GM12878 (cell line): ENCODE results near the gene TBCE. TPM values are rescaled to one million over a fixed set of nuclear protein-coding genes. Genes with fewer than 3 reads are reported as not detected.

Experiments used
- ATAC-seq: fragments of 200-7000 bp; cut with Tn5 transposase; 3 replicates; pipeline ENCODE4 v1.9.1; 2020; ENCODE audit warnings: mild to moderate bottlenecking, moderate library complexity
- BruUV-seq: library from RNA; stranded (reverse); fragments of 400-500 nt; replicated peaks from 2 replicates; lab custom pipeline; 2021; lab: Mats Ljungman, UMichigan
- CTCF ChIA-PET: fragments of 300-600 bp; sonication (Branson Sonifier 250); formaldehyde crosslinking; extraction: SDS; loops from one replicate; lab custom pipeline; 2021; ENCODE audit warnings: inconsistent platforms; lab: Yijun Ruan, JAX
- POLR2A ChIA-PET: fragments of 350-600 bp; formaldehyde crosslinking; extraction: SDS; loops from one replicate; lab custom pipeline; 2021; ENCODE audit warnings: inconsistent platforms; lab: Charles Lee
- RAD21 ChIA-PET: fragments of 300-600 bp; sonication (Branson Sonifier 250); formaldehyde crosslinking; loops from one replicate; lab custom pipeline; 2023; ENCODE audit warnings: antibody characterized with exemption; ENCODE audit not compliant: unreplicated experiment; lab: Charles Lee
- SMC1A ChIA-PET: fragments of 300-600 bp; sonication (Branson Sonifier 250); formaldehyde crosslinking; loops from one replicate; lab custom pipeline; 2023; ENCODE audit not compliant: unreplicated experiment, uncharacterized antibody; lab: Charles Lee
- DNase-seq: peaks from one replicate; pipeline ENCODE4 v3.0.0-alpha.2; 2011; ENCODE audit warnings: low read depth, low spot score
- FAIRE-seq: peaks from 3 replicates; lab custom pipeline; 2011; peaks lifted over from hg19 to GRCh38; lab: Jason Lieb, UNC
- H2AFZ ChIP-seq: 2 replicates; pipeline ENCODE4 v1.6.0; 2011; ENCODE audit warnings: low read depth, low read length, control low read depth; ENCODE audit not compliant: control insufficient read depth
- H3K27ac ChIP-seq: 2 replicates; pipeline ENCODE4 v1.5.1; 2011; ENCODE audit warnings: control low read depth; ENCODE audit not compliant: control insufficient read depth, insufficient read depth
- H3K27me3 ChIP-seq, 2 experiments: replicated peaks in 1 of 2; 2 replicates each; pipeline versions ENCODE4 v1.6.0 to v1.6.1; 2011; ENCODE audit warnings: low read length in 1 of 2; ENCODE audit not compliant: control insufficient read depth in 2 of 2, insufficient read depth in 2 of 2
- H3K36me3 ChIP-seq, 2 experiments: 2 replicates each; pipeline ENCODE4 v1.5.1; 2011; ENCODE audit warnings: low read length in 1 of 2; ENCODE audit not compliant: control insufficient read depth in 2 of 2, insufficient read depth in 2 of 2
- H3K4me1 ChIP-seq: 2 replicates; pipeline ENCODE4 v1.6.1; 2011; ENCODE audit warnings: mild to moderate bottlenecking, low read length, moderate library complexity, mixed read lengths; ENCODE audit not compliant: control insufficient read depth, insufficient read depth
- H3K4me2 ChIP-seq: 2 replicates; pipeline ENCODE4 v1.6.0; 2011; ENCODE audit warnings: control low read depth; ENCODE audit not compliant: control insufficient read depth, insufficient read depth
- H3K4me3 ChIP-seq: fragments of 200-600 bp; sonication (generic); 2 replicates; pipeline ENCODE4 v1.5.1; 2016
- H3K79me2 ChIP-seq: 2 replicates; pipeline ENCODE4 v1.6.0; 2011; ENCODE audit warnings: low read length; ENCODE audit not compliant: control insufficient read depth, insufficient read depth
- H3K9ac ChIP-seq: 2 replicates; pipeline ENCODE4 v1.8.0; 2011; ENCODE audit warnings: low read length, control low read depth, mixed read lengths; ENCODE audit not compliant: control insufficient read depth, insufficient read depth
- H3K9me3 ChIP-seq: replicated peaks from 3 replicates; pipeline ENCODE4 v1.5.1; 2011; ENCODE audit warnings: mild to moderate bottlenecking, low read length; ENCODE audit not compliant: control insufficient read depth, insufficient read depth
- H4K20me1 ChIP-seq: 2 replicates; pipeline ENCODE4 v1.6.0; 2011; ENCODE audit not compliant: control insufficient read depth, insufficient read depth
- ATF2 ChIP-seq: IDR thresholded peaks from 2 replicates; pipeline ENCODE4 v1.6.1; 2012; ENCODE audit warnings: low read length, inconsistent platforms
- BCL3 ChIP-seq: IDR thresholded peaks from 2 replicates; pipeline ENCODE4 v1.6.1; 2011; ENCODE audit warnings: borderline replicate concordance, low read depth, mild to moderate bottlenecking, moderate library complexity, low read length; ENCODE audit not compliant: insufficient read depth, poor library complexity, severe bottlenecking
- CREB1 ChIP-seq: IDR thresholded peaks from 2 replicates; pipeline ENCODE4 v1.6.1; 2012; ENCODE audit warnings: low read depth, mild to moderate bottlenecking, inconsistent platforms
- MAX ChIP-seq: IDR thresholded peaks from 2 replicates; pipeline ENCODE4 v1.6.1; 2012; ENCODE audit warnings: low read depth, low read length, improper control_type of control experiment
- MYB ChIP-seq: fragments of 150-350 bp; IDR thresholded peaks from 2 replicates; pipeline ENCODE4 v1.6.1; 2014; ENCODE audit warnings: mild to moderate bottlenecking, low read depth, low read length, borderline replicate concordance
- RELA ChIP-seq: fragments of 450-650 bp; IDR thresholded peaks from 2 replicates; pipeline ENCODE4 v1.8.0; 2014; ENCODE audit warnings: borderline replicate concordance; ENCODE audit not compliant: partially characterized antibody
- RUNX3 ChIP-seq: IDR thresholded peaks from 2 replicates; pipeline ENCODE4 v1.6.1; 2012; ENCODE audit warnings: low read length, inconsistent platforms
- SPI1 ChIP-seq: IDR thresholded peaks from 2 replicates; pipeline ENCODE4 v1.6.1; 2011; ENCODE audit warnings: low read depth, mild to moderate bottlenecking, low read length, moderate library complexity, borderline replicate concordance; ENCODE audit not compliant: insufficient read depth
- ZNF622 ChIP-seq: fragments of 450-650 bp; IDR thresholded peaks from 2 replicates; pipeline ENCODE4 v1.6.1; 2017; ENCODE audit warnings: mild to moderate bottlenecking, inconsistent platforms
- WGBS: methylation state at CpG from one replicate; pipeline ENCODE4 v1.1.6; 2016; ENCODE audit warnings: low lambda C conversion rate; ENCODE audit not compliant: insufficient replicate concordance, insufficient coverage; ENCODE audit errors: missing lambda C conversion rate; 5-methylcytosine and 5-hydroxymethylcytosine counted together
- in situ Hi-C: fragments of 300-500 bp; cut with MboI; formaldehyde crosslinking; loops from 9 replicates; pipeline ENCODE4 v1.14.3; 2018; ENCODE audit warnings: mixed read lengths
- intact Hi-C: fragments of 100-400 bp; cut with micrococcal nuclease; formaldehyde crosslinking; loops from one replicate; pipeline ENCODE4 v1.14.2; 2022; ENCODE audit not compliant: unreplicated experiment
- polyA plus RNA-seq, 11 experiments: library from polyadenylated mRNA; depleted of rRNA in 4 of 11; unstranded in 6 of 11; stranded (reverse) in 5 of 11; fragments of >200 nt; fragmentation: Nextera tagmentation in 4 of 11; fragmentation: Illumina TruSeq in 1 of 11; extraction: Ambion mirVana in 4 of 11; extraction: Trizol in 1 of 11; gene quantifications; 1 replicate in 1 of 11; 2 replicates in 10 of 11; pipeline versions ENCODE4 v1.2.1 to v1.2.3, GENCODE V29; 2011 to 2016; ENCODE audit warnings: inconsistent platforms in 2 of 11, missing spikeins in 2 of 11, low read depth in 1 of 11
- total RNA-seq, 4 experiments: library from RNA; depleted of rRNA in 3 of 4; stranded (reverse); fragments of >200 nt in 3 of 4; fragmentation: Illumina TruSeq in 1 of 4; extraction: Trizol in 1 of 4; gene quantifications; 2 replicates each; pipeline versions ENCODE4 v1.2.1 to v1.2.3, GENCODE V29; 2013 to 2021

TBCE gene
- total and polyA plus RNA-seq, 10 of the 15 experiments (the other 5 are each of a cell fraction or from before 2014, with no cell fraction given) = 22.7 to 48.7 (median 29.2) TPM

GRCh38 chr1:235397733-235398132 lies 30.5 kb downstream of the TBCE start:
- 96% methylated on average over 2 of the region's 2 CpGs for WGBS
- RAD21 ChIA-PET = interaction anchor here (0.7 kb wide), 1 partner anchor 1098 kb away, joined by 3 read pairs; no protein-coding TSS in a partner anchor
- TF ChIP-seq SPI1 = no peak
- ATAC-seq (no peak), FAIRE-seq (no peak), DNase-seq (no peak)
- Histone ChIP-seq H3K9me3 (no peaks in the 10 kb centered on the region), H3K9ac (no peak overlapping the region), H3K27ac (no peak overlapping the region), H4K20me1 (no peaks in the 10 kb centered on the region), H3K36me3 (peaks cover 0 to 2% of the 10 kb centered on the region in 2 experiments; a peak in 1 of 4 replicates), H3K4me1 (no peaks in the 10 kb centered on the region), H3K4me2 (no peak overlapping the region), H3K27me3 (no peaks in the 10 kb centered on the region), H3K79me2 (no peaks in the 10 kb centered on the region; the same call in none of the 2 replicates), H2AFZ (no peak overlapping the region), H3K4me3 (no peak overlapping the region)
- POLR2A ChIA-PET = interaction anchor here (0.6 kb wide), 1 partner anchor 261 kb away, joined by 3 read pairs; no protein-coding TSS in a partner anchor
- SMC1A ChIA-PET = interaction anchor here (0.9 kb wide), 1 partner anchor 151 kb away, joined by 3 read pairs; no protein-coding TSS in a partner anchor
- CTCF ChIA-PET = interaction anchor here (1.5 kb wide), 1 partner anchor 198 kb away, joined by 3 read pairs; no protein-coding TSS in a partner anchor
- in situ Hi-C loops = no loop called here
- BruUV-seq = no TSS peak
- intact Hi-C loops = no loop called here

- ChIA-PET RAD21 (no interaction called here), POLR2A (no interaction called here)
- no peak for ATAC-seq
- no peak for TF ChIP-seq MAX
- TF ChIP-seq CREB1 = no peak
- no peak for TF ChIP-seq RELA
- no peak for TF ChIP-seq BCL3
- TF ChIP-seq ZNF622 = no peak
- no peak for TF ChIP-seq RUNX3
- TF ChIP-seq ATF2 = no peak
- TF ChIP-seq MYB = no peak
Observed at GRCh38 chr1:235399661-235400060, 32.4 kb downstream of the TBCE start.

More at GRCh38 chr1:235399661-235400060, 32.4 kb downstream of the TBCE start:
- Histone ChIP-seq H3K27ac (no peak overlapping the region), H3K27me3 (no peaks in the 10 kb centered on the region), H3K9ac (no peak overlapping the region), H4K20me1 (no peaks in the 10 kb centered on the region), H3K4me3 (no peak overlapping the region), H3K79me2 (no peaks in the 10 kb centered on the region; the same call in none of the 2 replicates), H3K9me3 (no peaks in the 10 kb centered on the region), H3K4me1 (no peaks in the 10 kb centered on the region), H3K4me2 (no peak overlapping the region), H3K36me3 (peaks cover 2% of the 10 kb centered on the region in 2 experiments; a peak in 2 of 4 replicates), H2AFZ (no peak overlapping the region)
- ChIA-PET SMC1A (interaction anchor here (1.8 kb wide), 1 partner anchor 9 kb away, joined by 7 read pairs; no protein-coding TSS in a partner anchor), CTCF (interaction anchor here (1.2 kb wide), 1 partner anchor 17 kb away, joined by 8 read pairs; no protein-coding TSS in a partner anchor)
- no peak for DNase-seq
- intact Hi-C loops (no loop called here), in situ Hi-C loops (no loop called here)
- 68% methylated on average over 6 of the region's 6 CpGs for WGBS
- FAIRE-seq = no peak
- no TSS peak for BruUV-seq
